GM18870 (cell line): ENCODE results near the gene CALB2.

ENCODE experiments used
- ATAC-seq: cut with Tn5 transposase; IDR thresholded peaks from one replicate; pipeline ENCODE4 v1.9.1; 2021; ENCODE audit warnings: moderate library complexity; ENCODE audit not compliant: unreplicated experiment

Gene CALB2

GRCh38 chr16:71426069-71426879 is 67.8 kb downstream of the CALB2 start:
- ATAC-seq = no peak

GRCh38 chr16:71426880-71427615 is 68.5 kb downstream of the CALB2 start:
- no peak for ATAC-seq

GRCh38 chr16:71428385-71428784 is 69.9 kb downstream of the CALB2 start:
- ATAC-seq = no peak

GRCh38 chr16:71428883-71429282 is 70.4 kb downstream of the CALB2 start:
- no peak for ATAC-seq

GRCh38 chr16:71429581-71429980 is 71.1 kb downstream of the CALB2 start:
- no peak for ATAC-seq

- ATAC-seq = no peak
Measured at GRCh38 chr16:71430744-71431143, 72.2 kb downstream of the CALB2 start.

- no peak for ATAC-seq
Measured at GRCh38 chr16:71431176-71431575, 72.7 kb downstream of the CALB2 start.

GRCh38 chr16:71431991-71432390 is 73.5 kb downstream of the CALB2 start:
- no peak for ATAC-seq

GRCh38 chr16:71432906-71433305 is 74.4 kb downstream of the CALB2 start:
- ATAC-seq = no peak

- no peak for ATAC-seq
Measured at GRCh38 chr16:71436473-71436872, 78.0 kb downstream of the CALB2 start.

GRCh38 chr16:71439523-71439922 is 81.0 kb downstream of the CALB2 start:
- ATAC-seq = no peak
